ENCODE measurements around the gene UBE2L3.
"Not testable (repeated sequence)": the region's sequence is repeated elsewhere in the genome, so short reads cannot be mapped to it uniquely, and the experiment has no call there.

UBE2L3 gene

DNA sequence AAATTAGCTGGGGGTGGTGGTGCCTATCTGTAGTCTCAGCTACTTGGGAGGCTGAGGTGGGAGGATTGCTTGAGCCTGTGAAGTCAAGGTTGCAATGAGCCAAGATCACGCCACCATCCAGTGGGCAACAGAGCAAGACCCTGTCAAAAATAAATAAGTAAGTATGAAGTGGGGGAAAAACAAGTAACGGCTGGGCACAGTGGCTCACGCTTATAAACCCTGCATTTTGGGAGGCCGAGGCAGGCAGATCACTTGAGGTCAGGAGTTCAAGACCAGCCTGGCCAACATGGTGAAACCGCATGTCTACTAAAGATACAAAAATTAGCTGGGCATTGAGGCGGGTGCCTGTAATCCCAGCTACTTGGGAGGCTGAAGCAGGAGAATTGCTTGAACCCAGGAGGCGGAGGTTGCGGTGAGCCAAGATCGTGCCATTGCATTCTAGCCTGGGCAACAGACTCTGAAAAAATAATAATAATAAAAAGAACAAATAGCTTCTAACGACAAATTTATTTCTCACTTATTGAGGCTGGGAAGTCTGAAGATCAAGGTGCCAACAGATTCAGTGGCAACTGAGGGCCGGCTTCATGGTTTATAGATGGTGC lies 42.1 kb downstream of the UBE2L3 start:
- not testable (repeated sequence) for H4K8ac ChIP-seq (ENCODE audit: low read depth, low read length); DNase-seq; H2AK5ac ChIP-seq (ENCODE audit: low read length); H4K5ac ChIP-seq (ENCODE audit: low read length); H3K36me3 ChIP-seq (ENCODE audit: control insufficient read depth, insufficient read depth, low read length); H3K4me2 ChIP-seq (ENCODE audit: low read length); H3K18ac ChIP-seq (ENCODE audit: low read length); H3K9ac ChIP-seq (ENCODE audit: low read length); H3K27ac ChIP-seq (ENCODE audit: low read depth, low read length); H3K4me1 ChIP-seq (ENCODE audit: control insufficient read depth, low read depth, low read length); H3K4ac ChIP-seq (ENCODE audit: low read depth, low read length); H3K27me3 ChIP-seq (ENCODE audit: insufficient read depth, low read length, poor library complexity); H2BK5ac ChIP-seq (ENCODE audit: low read length); H3K23ac ChIP-seq (ENCODE audit: low read length); H3K4me3 ChIP-seq (ENCODE audit: low read length); H2BK120ac ChIP-seq (ENCODE audit: low read depth, low read length); H3K56ac ChIP-seq (ENCODE audit: low read length); H2BK15ac ChIP-seq (replicated peaks; ENCODE audit: low read depth)
- H3K79me2 ChIP-seq (ENCODE audit: control insufficient read depth, insufficient read depth, low read length): peaks cover 51% of the 10 kb centered on the region
- no CpG with 5 or more reads among the region's 11 CpGs for WGBS (ENCODE audit: extremely low coverage, insufficient coverage, low lambda C conversion rate)
- peaks cover 42% of the 10 kb centered on the region for H3K79me1 ChIP-seq (ENCODE audit: low read length)

DNA sequence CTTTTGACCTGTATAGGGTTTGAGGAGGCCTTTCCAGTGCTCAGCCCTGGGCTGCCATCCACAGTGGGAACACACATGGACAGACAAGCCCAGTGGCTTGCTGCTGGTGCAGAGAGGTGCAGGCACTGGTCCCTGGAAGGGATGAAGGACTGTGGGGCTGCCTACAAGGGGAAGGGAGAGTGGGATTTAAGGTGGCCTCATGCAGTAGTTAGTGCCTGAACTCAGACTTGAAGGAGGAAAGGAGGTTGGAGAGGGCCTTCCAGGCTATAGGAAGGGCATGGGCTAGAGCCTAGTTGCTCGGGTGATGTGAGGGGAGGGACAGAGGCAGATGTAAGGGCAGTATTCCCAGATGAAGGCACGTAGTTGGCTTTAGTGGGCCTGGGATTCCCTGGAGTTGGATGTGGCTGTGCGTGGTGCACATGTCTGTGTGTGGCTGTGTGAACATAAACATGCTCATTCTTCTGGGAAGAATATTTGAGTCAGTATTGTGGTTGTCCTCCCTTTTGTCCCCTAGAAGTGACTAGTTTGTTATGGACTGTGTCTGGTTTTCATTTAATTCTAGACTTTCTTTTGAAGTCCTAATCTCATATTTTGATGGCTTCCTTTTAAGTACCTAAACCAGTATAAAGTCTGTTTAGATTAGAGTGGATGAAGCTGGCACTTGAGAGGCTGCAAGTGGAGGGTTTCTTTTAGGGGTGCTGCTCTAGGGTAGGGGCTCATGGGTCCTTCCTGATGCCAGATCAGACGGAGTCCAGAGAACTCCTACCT lies 43.9 kb downstream of the UBE2L3 start:
- peaks cover 7% of the 10 kb centered on the region for H3K36me3 ChIP-seq (ENCODE audit: control insufficient read depth, insufficient read depth, low read length)

DNA sequence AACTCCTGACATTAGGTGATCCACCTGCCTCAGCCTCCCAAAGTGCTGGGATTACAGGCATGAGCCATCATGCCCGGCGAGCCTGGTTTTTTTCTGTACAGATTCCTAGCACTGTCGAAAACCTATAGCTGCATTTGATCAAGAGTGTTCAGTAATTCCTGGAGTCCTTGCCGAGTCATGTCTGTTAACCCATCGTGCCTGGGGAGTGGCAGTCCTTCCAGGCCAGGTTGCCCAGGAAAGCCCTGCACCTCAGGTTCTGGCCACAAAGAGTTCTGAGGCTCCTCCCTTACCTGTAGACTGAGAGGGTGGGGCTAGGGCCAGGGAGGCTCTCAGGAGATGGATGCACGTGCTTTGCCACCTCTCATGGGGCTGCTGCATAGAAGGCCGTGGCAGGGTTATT lies 45.3 kb downstream of the UBE2L3 start:
- Histone ChIP-seq H2BK5ac (ENCODE audit: low read length) (no peak overlapping the region), H3K56ac (ENCODE audit: low read length) (no peak overlapping the region), H3K23ac (ENCODE audit: low read length) (no peak overlapping the region), H3K9ac (ENCODE audit: low read length) (no peak overlapping the region), H4K8ac (ENCODE audit: low read depth, low read length) (no peak overlapping the region), H3K4ac (ENCODE audit: low read depth, low read length) (no peak overlapping the region), H3K36me3 (ENCODE audit: control insufficient read depth, insufficient read depth, low read length) (peaks cover 7% of the 10 kb centered on the region), H2BK15ac (replicated peaks; ENCODE audit: low read depth) (no peak overlapping the region), H3K79me1 (ENCODE audit: low read length) (peaks cover 33% of the 10 kb centered on the region), H3K4me2 (ENCODE audit: low read length) (no peak overlapping the region), H3K27ac (ENCODE audit: low read depth, low read length) (no peak overlapping the region), H3K4me1 (ENCODE audit: control insufficient read depth, low read depth, low read length) (no peaks in the 10 kb centered on the region), H3K27me3 (ENCODE audit: insufficient read depth, low read length, poor library complexity) (no peaks in the 10 kb centered on the region), H2AK5ac (ENCODE audit: low read length) (no peak overlapping the region), H3K4me3 (ENCODE audit: low read length) (no peak overlapping the region), H3K18ac (ENCODE audit: low read length) (no peak overlapping the region), H2BK120ac (ENCODE audit: low read depth, low read length) (no peak overlapping the region), H3K79me2 (ENCODE audit: control insufficient read depth, insufficient read depth, low read length) (peaks cover 29% of the 10 kb centered on the region), H4K5ac (ENCODE audit: low read length) (no peak overlapping the region)
- no peak for DNase-seq
- no CpG with 5 or more reads among the region's 7 CpGs for WGBS (ENCODE audit: extremely low coverage, insufficient coverage, low lambda C conversion rate)

More for the DNA sequence above, 43.9 kb downstream of the UBE2L3 start:
- Histone ChIP-seq H2BK120ac (ENCODE audit: low read depth, low read length) (no peak overlapping the region), H4K5ac (ENCODE audit: low read length) (no peak overlapping the region), H3K4me3 (ENCODE audit: low read length) (no peak overlapping the region), H3K9ac (ENCODE audit: low read length) (no peak overlapping the region), H3K79me2 (ENCODE audit: control insufficient read depth, insufficient read depth, low read length) (peaks cover 39% of the 10 kb centered on the region), H3K79me1 (ENCODE audit: low read length) (peaks cover 41% of the 10 kb centered on the region), H4K8ac (ENCODE audit: low read depth, low read length) (no peak overlapping the region), H2BK5ac (ENCODE audit: low read length) (no peak overlapping the region), H3K4ac (ENCODE audit: low read depth, low read length) (no peak overlapping the region), H3K4me1 (ENCODE audit: control insufficient read depth, low read depth, low read length) (no peaks in the 10 kb centered on the region), H2BK15ac (replicated peaks; ENCODE audit: low read depth) (no peak overlapping the region), H3K4me2 (ENCODE audit: low read length) (no peak overlapping the region), H3K18ac (ENCODE audit: low read length) (no peak overlapping the region), H3K56ac (ENCODE audit: low read length) (no peak overlapping the region), H3K23ac (ENCODE audit: low read length) (no peak overlapping the region), H2AK5ac (ENCODE audit: low read length) (no peak overlapping the region), H3K27me3 (ENCODE audit: insufficient read depth, low read length, poor library complexity) (no peaks in the 10 kb centered on the region), H3K27ac (ENCODE audit: low read depth, low read length) (no peak overlapping the region)
- WGBS (ENCODE audit: extremely low coverage, insufficient coverage, low lambda C conversion rate): no CpG with 5 or more reads among the region's 4 CpGs
- DNase-seq: no peak

DNA sequence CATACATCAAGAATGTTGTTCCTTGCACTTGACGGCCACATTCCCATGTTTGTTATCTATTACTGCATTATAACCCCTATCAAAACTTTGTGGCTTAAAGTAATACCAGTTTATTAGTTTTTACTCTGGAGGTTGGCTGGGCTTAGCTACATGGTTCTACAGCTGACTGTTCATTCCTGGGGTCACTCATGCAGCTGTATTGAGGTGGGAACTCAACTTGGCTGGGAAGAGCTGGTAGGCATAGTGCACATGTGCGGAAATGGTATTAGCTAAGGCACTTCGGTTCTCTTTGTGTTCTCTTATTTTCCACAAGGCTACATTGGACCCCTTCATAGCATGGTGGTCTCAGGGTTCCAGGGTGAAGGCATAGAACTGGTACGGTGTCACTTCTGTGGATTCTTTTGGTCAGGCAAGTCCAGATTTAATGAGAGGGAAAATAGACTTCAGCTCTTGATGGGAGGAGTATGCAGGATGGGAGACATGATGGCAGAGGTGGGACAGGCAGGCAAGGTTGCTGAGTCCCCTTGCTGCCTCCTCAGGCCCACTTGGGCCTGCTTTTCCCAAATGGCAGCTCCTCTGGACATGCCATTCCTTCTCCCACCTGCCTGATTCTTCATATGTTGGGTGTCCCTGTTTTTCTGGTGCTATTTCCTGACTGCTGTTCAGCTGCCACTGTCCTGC lies 46.2 kb downstream of the UBE2L3 start:
- no peak overlapping the region for H4K8ac ChIP-seq (ENCODE audit: low read depth, low read length)
- no peak overlapping the region for H3K4ac ChIP-seq (ENCODE audit: low read depth, low read length)
- no peak overlapping the region for H3K18ac ChIP-seq (ENCODE audit: low read length)
- WGBS (ENCODE audit: extremely low coverage, insufficient coverage, low lambda C conversion rate): no CpG with 5 or more reads among the region's 4 CpGs
- no peaks in the 10 kb centered on the region for H3K4me1 ChIP-seq (ENCODE audit: control insufficient read depth, low read depth, low read length)
- H3K4me3 ChIP-seq (ENCODE audit: low read length): no peak overlapping the region
- no peak overlapping the region for H2BK5ac ChIP-seq (ENCODE audit: low read length)
- H3K36me3 ChIP-seq (ENCODE audit: control insufficient read depth, insufficient read depth, low read length): peaks cover 7% of the 10 kb centered on the region
- no peaks in the 10 kb centered on the region for H3K27me3 ChIP-seq (ENCODE audit: insufficient read depth, low read length, poor library complexity)
- peaks cover 25% of the 10 kb centered on the region for H3K79me2 ChIP-seq (ENCODE audit: control insufficient read depth, insufficient read depth, low read length)
- no peak overlapping the region for H3K56ac ChIP-seq (ENCODE audit: low read length)
- no peak overlapping the region for H3K9ac ChIP-seq (ENCODE audit: low read length)
- H2AK5ac ChIP-seq (ENCODE audit: low read length): no peak overlapping the region
- no peak overlapping the region for H2BK120ac ChIP-seq (ENCODE audit: low read depth, low read length)
- H3K4me2 ChIP-seq (ENCODE audit: low read length): no peak overlapping the region
- peaks cover 31% of the 10 kb centered on the region for H3K79me1 ChIP-seq (ENCODE audit: low read length)
- no peak overlapping the region for H2BK15ac ChIP-seq (replicated peaks; ENCODE audit: low read depth)
- no peak overlapping the region for H3K23ac ChIP-seq (ENCODE audit: low read length)
- H3K27ac ChIP-seq (ENCODE audit: low read depth, low read length): no peak overlapping the region
- H4K5ac ChIP-seq (ENCODE audit: low read length): no peak overlapping the region
- DNase-seq: no peak

DNA sequence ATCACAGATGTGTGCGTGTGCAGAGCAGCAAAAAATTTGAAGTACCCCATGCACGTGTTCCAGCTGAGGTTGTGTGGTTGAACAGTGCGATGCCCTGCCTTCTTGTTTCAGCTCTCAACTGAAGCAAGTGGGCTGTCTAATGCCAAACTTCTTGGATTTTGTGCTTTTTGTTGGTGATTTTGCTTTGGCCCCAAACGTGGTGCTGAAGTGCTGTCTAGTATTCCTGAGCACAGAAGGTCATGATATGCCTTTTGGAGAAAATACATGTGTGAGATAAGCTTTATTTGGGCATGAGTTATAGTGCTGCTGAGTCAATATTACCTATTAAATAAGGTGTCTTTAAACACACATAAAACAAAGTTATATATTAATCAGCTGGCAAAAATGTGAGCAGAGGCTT lies 48.2 kb downstream of the UBE2L3 start:
- peaks cover 5% of the 10 kb centered on the region for H3K36me3 ChIP-seq (ENCODE audit: control insufficient read depth, insufficient read depth, low read length)

More for the DNA sequence above, 48.2 kb downstream of the UBE2L3 start:
- H3K23ac ChIP-seq (ENCODE audit: low read length): no peak overlapping the region
- H3K27ac ChIP-seq (ENCODE audit: low read depth, low read length): no peak overlapping the region
- H4K5ac ChIP-seq (ENCODE audit: low read length): no peak overlapping the region
- H2BK5ac ChIP-seq (ENCODE audit: low read length): no peak overlapping the region
- H3K4ac ChIP-seq (ENCODE audit: low read depth, low read length): no peak overlapping the region
- no peak overlapping the region for H4K8ac ChIP-seq (ENCODE audit: low read depth, low read length)
- H3K9ac ChIP-seq (ENCODE audit: low read length): no peak overlapping the region
- no peak overlapping the region for H3K56ac ChIP-seq (ENCODE audit: low read length)
- no peak overlapping the region for H3K4me3 ChIP-seq (ENCODE audit: low read length)
- no peaks in the 10 kb centered on the region for H3K4me1 ChIP-seq (ENCODE audit: control insufficient read depth, low read depth, low read length)
- no peak overlapping the region for H3K4me2 ChIP-seq (ENCODE audit: low read length)
- H2AK5ac ChIP-seq (ENCODE audit: low read length): no peak overlapping the region
- no peak overlapping the region for H3K18ac ChIP-seq (ENCODE audit: low read length)
- no CpG with 5 or more reads among the region's 4 CpGs for WGBS (ENCODE audit: extremely low coverage, insufficient coverage, low lambda C conversion rate)
- H2BK15ac ChIP-seq (replicated peaks; ENCODE audit: low read depth): no peak overlapping the region
- H3K27me3 ChIP-seq (ENCODE audit: insufficient read depth, low read length, poor library complexity): no peaks in the 10 kb centered on the region
- H3K79me1 ChIP-seq (ENCODE audit: low read length): peaks cover 38% of the 10 kb centered on the region
- no peak for DNase-seq
- peaks cover 25% of the 10 kb centered on the region for H3K79me2 ChIP-seq (ENCODE audit: control insufficient read depth, insufficient read depth, low read length)
- no peak overlapping the region for H2BK120ac ChIP-seq (ENCODE audit: low read depth, low read length)
